ENCODE measurements around the gene LCNL1. TPM values are rescaled to one million over a fixed set of nuclear protein-coding genes. Genes with fewer than 3 reads are reported as not detected.

The LCNL1 gene
- total RNA-seq, 2 donors from 2014 or later = not detected

- Histone ChIP-seq H3K36me3 (replicated peaks in 1 of 2; ENCODE audit: insufficient read depth in 1 of 2, low read depth in 2 of 2) (peaks cover 20 to 26% of the 10 kb centered on the region in 2 donors), H3K27ac (no peak overlapping the region), H3K4me1 (peaks cover 22% of the 10 kb centered on the region), H3K27me3 (no peaks in the 10 kb centered on the region), H3K4me3 (no peak overlapping the region), H3K9me3 (no peaks in the 10 kb centered on the region)
- TF ChIP-seq POLR2A (IDR thresholded peaks at IDR 0.05) (no peak), CTCF (IDR thresholded peaks at IDR 0.05) (no peak)
- intact Hi-C loops (cut with DNase I) = loop anchor here (10.0 kb wide), 1 partner anchor 87 kb away; the partner anchor contains the start of gene MAMDC4
- DNase-seq (peak in 1 of 4 donors; percentile 10), ATAC-seq (no peak)
- WGBS, 2 donors = 94% methylated on average over 37 of the region's 60 CpGs; no CpG with 5 or more reads in 1 of the 2 donors
Measured at GRCh38 chr9:136942112-136942880, 40.5 kb upstream of the LCNL1 start.

GRCh38 chr9:136942881-136943230 is 39.9 kb upstream of the LCNL1 start:
- Histone ChIP-seq H3K4me3 (no peak overlapping the region), H3K27me3 (no peaks in the 10 kb centered on the region), H3K36me3 (replicated peaks in 1 of 2; ENCODE audit: insufficient read depth in 1 of 2, low read depth in 2 of 2) (peaks cover 20 to 26% of the 10 kb centered on the region in 2 donors), H3K27ac (no peak overlapping the region), H3K9me3 (no peaks in the 10 kb centered on the region), H3K4me1 (peaks cover 28% of the 10 kb centered on the region)
- 75 to 87% methylated on average over 5 to 7 of the region's 16 CpGs for WGBS, 2 donors
- ATAC-seq (no peak), DNase-seq (peak in 2 of 4 donors; percentile 13 to 22)
- intact Hi-C loops (cut with DNase I) = loop anchor here (10.0 kb wide), 1 partner anchor 88 kb away; the partner anchor contains the start of gene MAMDC4
- TF ChIP-seq CTCF (IDR thresholded peaks at IDR 0.05) = no peak
- TF ChIP-seq POLR2A (IDR thresholded peaks at IDR 0.05) = no peak

- H3K4me1 ChIP-seq = peaks cover 34% of the 10 kb centered on the region
- H3K27me3 ChIP-seq = no peaks in the 10 kb centered on the region
- 19 to 69% methylated on average over 11 to 51 of the region's 61 CpGs for WGBS, 2 donors
- TF ChIP-seq POLR2A (IDR thresholded peaks at IDR 0.05) (no peak), CTCF (IDR thresholded peaks at IDR 0.05) (no peak)
- peak overlapping the region; percentile 55 to 93 (median 76) for H3K27ac ChIP-seq
- intact Hi-C loops (cut with DNase I) = loop anchor here (10.0 kb wide), 1 partner anchor 89 kb away; the partner anchor contains the start of gene MAMDC4
- H3K9me3 ChIP-seq = no peaks in the 10 kb centered on the region
- DNase-seq (peak in 3 of 4 donors; percentile 45 to 50 (median 47)), ATAC-seq (peak; percentile 8)
- peaks cover 20 to 26% of the 10 kb centered on the region in 2 donors for H3K36me3 ChIP-seq (replicated peaks in 1 of 2; ENCODE audit: insufficient read depth in 1 of 2, low read depth in 2 of 2)
- peak overlapping the region; percentile 46 to 78 for H3K4me3 ChIP-seq
Measured at GRCh38 chr9:136943291-136944211, 39.2 kb upstream of the LCNL1 start.

- intact Hi-C loops (cut with DNase I) = loop anchor here (10.0 kb wide), 1 partner anchor 89 kb away; the partner anchor contains the start of gene MAMDC4
- Histone ChIP-seq H3K4me1 (peaks cover 40% of the 10 kb centered on the region), H3K27ac (peak overlapping the region; percentile 55 to 93 (median 76)), H3K27me3 (no peaks in the 10 kb centered on the region), H3K9me3 (no peaks in the 10 kb centered on the region), H3K4me3 (peak overlapping the region; percentile 46 to 78), H3K36me3 (replicated peaks in 1 of 2; ENCODE audit: insufficient read depth in 1 of 2, low read depth in 2 of 2) (peaks cover 20 to 26% of the 10 kb centered on the region in 2 donors)
- peak in 2 of 4 donors; percentile 51 to 53 for DNase-seq
- 1% methylated on average over 44 of the region's 45 CpGs; no CpG with 5 or more reads in 1 of the 2 donors for WGBS, 2 donors
- TF ChIP-seq POLR2A (IDR thresholded peaks at IDR 0.05) (peak in 1 of 3 donors; percentile 28), CTCF (IDR thresholded peaks at IDR 0.05) (no peak)
- ATAC-seq = peak; percentile 52
Measured at GRCh38 chr9:136944212-136944518, 38.6 kb upstream of the LCNL1 start.
